HG02970 (cell line): ENCODE measurements around the gene CHURC1.

ENCODE experiments used
- ATAC-seq: cut with Tn5 transposase; IDR thresholded peaks from one replicate; pipeline ENCODE4 v1.9.1; 2021; ENCODE audit warnings: mild to moderate bottlenecking, moderate library complexity, moderate number of reproducible peaks; ENCODE audit not compliant: unreplicated experiment, low FRiP score

The CHURC1 gene

DNA sequence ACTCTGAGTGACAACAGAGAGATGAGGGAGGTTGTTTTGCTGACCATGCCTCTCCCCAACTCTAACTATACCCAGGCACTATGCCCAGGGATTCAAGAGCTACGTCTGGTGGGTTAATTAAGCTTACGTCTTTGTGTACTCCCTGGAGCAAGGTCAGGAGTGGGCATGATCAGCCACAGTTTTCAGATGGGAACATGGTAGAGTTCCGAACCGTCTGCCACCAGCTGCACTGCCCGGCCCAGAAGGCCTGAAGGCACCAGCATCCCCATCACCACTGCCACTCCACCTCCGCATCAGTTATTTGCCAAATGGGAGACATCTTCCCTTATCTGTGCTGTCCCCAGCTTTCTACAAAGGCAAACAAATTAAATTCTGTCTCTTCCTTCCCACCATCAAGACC is 39.4 kb downstream of the CHURC1 start:
- no peak for ATAC-seq

DNA sequence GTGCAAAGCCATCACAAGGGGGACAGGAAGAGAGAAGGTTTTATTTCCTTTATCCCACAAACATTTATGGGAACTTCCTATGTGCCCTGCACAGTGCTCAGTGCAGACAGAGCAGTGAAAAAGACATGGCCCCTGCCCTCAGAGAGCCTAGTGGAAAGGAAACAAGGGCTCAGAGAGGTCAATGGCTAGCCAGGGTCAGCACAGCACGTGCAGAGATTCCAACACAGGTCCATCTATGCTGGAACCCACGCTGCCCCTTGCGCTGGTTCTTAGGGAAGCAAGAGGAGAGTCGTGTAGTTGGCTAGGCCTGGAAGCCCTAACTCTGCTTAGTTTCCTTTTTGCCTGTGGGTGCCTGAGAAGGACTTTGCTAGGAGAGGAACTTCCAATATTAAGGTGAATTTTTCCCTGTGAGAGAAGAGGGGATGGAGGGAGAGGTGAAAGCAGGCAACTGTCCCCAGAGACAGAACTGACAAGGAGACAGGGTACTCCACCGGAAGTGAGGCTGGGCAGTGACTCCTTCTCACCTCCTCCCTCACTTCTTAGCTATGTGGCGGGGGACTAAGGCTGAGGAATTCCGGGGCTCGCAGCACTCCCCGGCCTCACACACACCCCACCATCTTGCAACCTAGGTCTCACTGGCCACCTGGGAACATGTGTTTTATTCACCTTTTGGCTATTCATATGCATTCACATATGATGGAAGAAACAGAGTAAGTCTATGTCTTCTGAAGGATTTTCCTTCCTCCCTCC is 40.4 kb downstream of the CHURC1 start:
- ATAC-seq: no peak

DNA sequence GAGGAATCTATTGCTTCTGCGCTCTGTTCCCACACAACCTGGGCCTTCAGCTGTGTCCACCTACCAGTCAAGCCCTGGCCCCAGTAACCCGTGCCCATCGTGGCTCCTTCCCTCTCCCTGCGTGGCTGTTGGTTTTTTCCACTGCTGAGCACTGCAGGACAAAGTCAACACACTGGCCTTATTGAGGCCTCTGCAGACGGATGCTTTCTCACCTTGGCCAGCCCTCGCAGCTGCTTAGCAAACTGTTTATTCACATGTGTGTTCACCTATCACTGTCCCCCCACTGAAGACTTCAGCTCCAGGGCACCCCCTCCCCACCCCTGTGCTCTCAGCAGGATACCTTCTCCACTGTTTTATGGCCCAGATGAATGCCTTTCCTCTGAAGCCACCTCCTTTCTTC is 41.0 kb downstream of the CHURC1 start:
- ATAC-seq: no peak

DNA sequence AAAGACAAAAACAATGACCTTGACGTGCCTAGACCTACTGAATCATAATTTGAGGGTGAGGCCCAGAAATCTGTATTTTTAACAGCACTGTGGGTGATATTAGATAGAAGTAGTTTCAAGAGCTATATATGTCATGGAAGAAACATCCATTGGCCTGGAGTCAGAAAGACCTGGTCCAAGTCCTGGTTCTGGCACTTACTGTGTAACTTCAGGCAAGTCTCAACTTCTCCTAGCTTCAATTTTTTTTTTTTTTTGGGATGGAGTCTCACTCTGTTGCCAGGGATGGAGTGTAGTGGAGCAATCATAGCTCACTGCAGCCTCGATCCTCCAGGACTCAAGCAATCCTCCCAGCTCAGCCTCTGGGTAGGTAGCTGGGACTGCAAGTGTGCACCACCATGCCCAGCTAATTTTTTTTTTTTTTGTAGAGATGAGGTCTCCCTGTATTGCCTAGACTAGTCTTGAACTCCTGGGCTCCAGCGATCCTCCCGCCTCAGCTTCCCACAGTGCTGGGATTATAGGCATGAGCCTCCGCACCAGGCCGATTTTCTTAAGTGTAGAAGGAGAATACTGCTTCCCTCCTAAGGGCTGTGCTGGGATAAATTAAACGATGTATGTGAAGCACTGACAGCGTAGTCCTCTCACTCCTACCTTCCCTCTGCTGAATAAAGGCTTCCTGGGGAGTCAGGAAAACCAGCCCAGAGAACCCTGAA is 42.6 kb downstream of the CHURC1 start:
- no peak for ATAC-seq

DNA sequence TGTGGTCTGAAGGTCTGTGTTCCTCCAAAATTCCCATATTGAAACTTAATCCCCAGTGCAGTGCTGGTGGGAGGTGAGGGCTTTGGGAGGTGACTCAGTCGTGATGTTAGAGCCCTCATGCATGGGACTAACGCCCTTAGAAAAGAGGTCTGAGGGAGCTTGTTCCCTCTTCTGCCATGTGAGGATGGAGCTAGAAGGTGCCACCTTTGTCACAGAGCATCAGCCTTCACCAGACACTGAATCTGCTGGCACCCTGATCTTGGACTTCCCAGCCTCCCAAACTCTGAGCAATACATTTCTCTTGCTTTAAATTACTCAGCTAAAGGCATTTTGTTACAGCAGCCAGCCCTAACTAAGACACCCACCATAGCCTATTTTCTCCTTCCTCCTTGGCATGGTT is 43.9 kb downstream of the CHURC1 start:
- ATAC-seq: no peak

DNA sequence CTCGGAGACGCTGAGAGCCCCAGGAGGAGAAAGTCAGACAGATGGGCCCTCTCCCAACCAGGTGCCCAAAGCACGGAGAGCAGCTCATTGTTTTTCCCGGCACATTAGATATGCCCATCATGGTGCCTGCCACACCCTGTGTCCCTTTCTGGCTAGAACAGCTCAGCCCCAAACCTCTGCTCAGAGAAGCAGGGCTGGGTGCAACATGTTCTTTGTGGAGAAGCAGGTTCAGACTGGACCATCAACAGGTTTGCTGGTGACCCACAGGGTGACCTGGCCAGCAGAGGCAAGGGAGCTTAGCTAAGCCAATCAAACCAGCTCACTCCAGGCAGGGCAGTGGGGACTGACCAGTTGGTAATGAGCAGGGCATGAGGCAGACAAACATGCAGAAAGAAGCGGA is 44.5 kb downstream of the CHURC1 start:
- no peak for ATAC-seq

DNA sequence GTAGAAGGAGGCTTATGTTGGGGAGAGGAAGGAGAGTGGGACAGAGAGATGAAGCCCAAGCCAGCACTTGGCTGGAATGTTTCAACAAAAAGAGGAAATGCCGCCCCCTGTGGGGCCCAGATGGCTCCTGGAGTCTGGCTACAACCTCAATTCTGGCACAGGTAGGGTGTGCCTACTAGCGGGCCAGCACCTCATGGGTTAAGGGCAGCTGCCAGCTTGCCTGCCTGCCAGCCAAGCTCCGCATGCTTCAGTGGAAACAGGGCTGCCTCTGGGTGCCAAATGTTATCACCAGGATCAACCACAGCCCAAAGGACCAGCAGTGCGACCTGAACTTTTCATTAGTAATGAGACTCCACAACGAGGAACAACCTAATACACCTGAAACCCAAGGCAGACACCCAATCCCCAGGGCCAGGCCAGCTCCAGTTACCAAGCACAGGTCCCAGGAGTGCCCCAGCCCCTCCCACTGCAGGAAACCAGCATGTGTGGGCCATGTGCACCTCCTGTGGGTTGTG is 46.6 kb downstream of the CHURC1 start:
- ATAC-seq: no peak

DNA sequence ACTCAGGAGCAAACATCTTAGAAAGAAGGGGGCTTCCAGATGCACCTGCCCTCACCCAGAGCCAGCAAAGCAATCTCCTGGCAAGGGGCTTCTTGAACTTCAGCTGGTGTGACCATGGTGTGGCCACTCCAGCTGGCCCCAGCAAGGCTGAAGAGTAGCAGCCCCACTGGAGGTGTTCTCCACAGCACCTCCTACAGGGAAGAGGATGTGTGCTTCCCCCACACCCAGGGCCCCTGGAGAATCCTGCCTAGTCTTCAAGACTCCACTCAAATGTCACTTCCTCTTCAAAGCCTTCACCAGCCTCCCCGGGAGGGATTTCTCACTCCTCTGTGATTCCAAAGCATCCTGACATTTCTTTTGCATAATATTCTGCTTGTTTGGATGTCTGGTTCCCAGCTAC is 49.4 kb downstream of the CHURC1 start:
- ATAC-seq: no peak

DNA sequence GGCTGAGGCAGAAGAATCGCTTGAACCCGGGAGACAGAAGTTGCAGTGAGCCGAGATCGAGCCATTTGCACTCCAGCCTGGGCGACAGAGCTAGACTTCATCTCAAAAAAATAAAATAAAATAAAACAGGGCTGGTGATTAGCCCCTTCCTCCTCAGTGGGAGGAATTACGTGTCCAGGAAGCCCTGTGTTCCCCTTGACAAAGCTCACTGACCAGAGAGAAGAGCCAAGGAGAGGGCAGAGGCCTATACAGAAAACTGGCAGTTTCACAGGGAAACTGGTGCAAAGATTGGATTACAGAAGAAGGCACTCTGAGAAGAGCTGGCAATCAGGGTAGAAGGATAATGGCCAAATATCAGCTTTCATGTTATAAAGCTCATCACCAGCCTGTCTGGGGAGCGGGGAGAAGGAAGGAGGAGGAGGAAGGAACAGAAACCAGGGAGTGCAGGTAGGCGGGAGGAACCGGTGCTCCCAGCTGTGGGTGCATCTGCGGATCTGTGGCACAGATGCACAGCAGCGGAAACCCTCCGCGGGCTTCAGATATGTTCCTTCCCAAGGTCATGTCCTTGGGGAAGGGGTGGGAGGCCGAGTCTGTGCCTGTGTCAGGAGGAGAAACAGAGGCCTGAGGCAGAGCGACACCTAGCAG is 51.2 kb downstream of the CHURC1 start:
- no peak for ATAC-seq

DNA sequence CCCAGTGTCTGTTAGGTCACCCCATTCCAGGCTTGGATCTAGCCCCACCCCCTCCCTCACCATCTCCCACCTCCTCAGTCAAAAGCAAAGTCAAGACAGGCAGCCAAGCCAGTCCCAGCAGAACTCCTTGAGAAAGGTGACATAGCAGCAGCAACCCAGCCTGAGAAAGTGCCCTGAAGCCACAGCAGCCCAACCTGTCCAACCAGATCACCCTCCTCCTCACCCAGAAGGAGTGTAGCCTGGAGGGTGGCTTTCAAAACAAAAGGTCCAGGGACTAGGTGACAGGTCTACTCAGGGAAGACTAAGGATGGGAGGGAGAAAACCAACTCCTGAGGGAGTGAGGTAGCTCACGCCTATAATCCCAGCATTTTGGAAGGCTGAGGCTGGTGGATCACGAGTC is 52.7 kb downstream of the CHURC1 start:
- no peak for ATAC-seq

DNA sequence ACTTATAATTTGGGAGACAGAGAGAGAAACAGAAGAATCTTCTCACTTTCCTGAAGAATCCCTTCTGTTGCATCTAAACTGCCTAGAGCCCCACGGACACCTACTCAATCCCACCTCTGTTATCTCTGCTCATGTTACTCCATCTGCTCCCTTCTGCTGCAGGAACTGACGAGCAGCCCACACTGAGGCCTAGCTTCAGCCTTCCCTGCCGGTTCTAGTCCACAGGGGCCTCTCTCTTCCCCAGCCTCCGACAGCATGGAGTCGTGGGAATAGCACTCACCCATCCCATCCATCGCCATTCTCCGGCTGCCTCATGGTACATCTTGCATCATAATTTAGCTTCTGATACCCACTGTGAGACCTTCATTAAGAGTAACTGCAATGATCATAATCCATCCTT is 53.9 kb downstream of the CHURC1 start:
- no peak for ATAC-seq

DNA sequence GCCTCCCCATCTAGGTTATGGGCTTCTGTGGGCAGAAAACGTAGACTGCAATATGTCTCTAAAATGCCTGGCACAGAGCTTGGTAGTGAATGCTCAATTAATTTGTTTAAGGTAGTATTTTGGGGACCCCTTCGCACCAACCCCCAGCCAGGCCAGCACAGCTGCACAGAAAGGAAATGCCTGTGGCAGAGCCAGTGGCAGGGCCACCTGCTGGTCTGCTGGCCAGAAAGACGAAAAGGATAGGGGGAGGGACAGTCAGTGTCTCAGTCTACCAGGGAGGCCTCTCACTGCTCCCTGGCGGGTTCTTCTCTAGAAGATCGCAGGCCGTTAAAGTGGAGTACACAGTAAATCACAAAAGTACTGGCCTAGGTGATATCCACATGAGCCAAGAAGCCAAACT is 54.4 kb downstream of the CHURC1 start:
- ATAC-seq: no peak

DNA sequence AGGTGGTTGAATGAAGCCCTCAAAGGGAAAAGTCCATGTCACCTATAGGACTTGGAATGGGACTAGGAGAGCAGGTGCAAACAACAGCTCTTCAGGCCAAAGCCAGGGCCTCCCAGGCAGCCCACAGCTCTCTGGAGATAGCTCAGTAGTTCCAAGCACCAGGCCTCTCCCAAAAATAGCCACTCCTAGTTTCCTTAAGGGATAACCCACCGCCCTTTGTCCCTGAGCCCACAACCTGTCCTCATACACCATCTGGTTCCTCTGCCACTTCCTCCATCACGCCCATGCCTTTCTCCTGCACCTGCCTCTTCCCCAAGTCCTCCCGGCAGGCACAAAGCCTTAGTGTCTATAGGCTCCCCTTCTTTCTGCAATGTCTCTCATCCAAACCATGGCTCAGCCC is 55.8 kb downstream of the CHURC1 start:
- no peak for ATAC-seq

DNA sequence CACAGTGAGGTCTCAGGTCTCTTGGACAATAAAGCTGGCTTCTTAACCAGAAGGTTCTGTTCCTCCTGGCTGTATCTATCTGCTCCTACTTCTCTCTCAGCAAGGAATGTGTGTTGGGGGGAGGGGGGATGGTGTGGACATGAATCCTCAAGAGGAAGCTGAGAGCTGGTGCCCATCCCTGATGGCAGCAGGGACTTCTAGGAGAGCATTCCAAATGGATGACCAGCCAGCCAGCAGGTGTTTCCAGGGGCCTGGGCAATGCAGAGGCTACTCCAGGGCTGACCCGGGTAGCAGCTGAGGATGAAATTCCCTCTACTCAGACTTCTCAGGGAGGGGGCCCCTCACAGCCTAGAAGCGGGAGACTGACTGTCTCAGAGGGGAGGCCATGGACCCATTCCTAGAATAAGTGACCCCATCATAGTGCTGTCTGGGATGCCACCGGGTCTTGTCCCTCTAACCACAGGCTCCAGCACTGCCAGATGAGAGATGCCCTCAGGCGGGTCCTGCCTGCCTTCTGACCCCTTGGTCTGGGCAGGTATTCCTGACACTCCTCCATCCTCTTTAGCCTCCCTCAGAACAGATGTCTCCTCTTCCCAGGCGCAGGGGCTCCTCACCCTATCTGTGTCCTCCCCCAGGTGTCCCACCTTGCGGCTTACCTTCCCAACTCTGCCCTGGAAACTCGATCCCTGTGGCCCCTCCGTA is 56.7 kb downstream of the CHURC1 start:
- ATAC-seq: no peak

DNA sequence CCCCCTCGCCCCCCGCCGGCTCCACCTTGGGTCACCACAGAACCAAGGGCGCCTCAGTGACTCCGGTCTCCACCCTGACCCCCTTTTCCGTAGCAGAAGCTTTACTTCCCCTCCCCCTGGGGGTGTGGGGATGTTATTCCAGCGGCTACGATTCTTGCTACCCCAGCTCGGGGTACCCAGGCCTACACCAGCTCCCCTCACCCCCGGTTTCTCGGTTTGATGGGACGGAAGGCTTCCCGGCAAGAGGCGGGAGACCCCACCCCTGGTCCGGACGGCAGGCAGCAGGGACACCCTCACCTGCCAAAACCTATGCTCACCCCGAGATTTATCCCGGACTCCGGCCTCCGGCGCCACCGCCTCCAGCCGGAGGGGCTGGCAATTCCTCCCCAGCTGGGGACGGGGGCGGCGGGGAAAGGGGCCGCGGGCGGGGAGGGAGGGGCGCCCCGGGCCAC is 57.3 kb downstream of the CHURC1 start:
- no peak for ATAC-seq

DNA sequence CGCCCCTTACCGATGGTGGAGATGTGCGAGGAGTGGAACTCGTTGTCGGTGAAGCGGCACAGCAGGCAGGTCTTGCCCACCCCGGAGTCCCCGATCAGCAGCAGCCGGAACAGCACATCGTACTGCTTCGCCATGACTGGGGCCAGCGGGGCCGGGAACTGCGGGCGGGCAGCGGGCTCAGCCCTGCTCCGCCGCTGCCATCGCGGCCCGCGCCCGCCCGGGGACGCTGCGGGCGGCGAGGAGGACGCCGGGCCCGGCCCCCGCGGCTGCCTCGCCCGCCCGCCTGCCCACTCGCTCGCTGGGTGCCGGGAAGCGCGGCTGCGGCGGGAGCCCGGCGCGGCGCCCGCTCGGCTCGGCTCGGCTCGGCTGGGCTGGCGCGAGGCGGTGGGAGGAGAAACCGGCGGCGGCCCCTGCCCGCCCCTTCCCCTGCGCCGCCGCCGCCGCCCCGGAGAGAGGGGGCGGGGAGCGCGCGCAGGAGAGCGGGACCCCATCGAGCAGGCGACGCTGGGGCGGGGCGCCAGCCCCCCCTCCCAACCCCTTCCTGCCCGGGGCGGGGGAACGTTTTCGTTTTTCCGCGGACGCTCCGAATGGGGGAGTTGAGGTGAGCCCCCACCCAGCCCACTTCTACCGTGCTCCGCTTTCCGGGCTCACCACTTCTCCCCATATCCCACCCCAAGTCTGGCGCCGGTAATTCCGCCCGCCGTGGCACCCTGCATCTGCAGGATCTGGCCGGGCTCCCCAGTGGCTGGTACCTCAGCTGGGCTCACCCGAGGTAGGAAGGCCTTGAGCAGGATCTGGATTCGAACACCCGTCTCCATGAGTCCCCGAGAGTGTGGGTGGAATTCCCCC is 57.9 kb downstream of the CHURC1 start, which contains the start of gene RAB15:
RAB15 (minus strand) TSS at position 394 of the 849 bp plus-strand sequence; CDS start at position 134, 260 bp downstream.
- ATAC-seq: no peak

DNA sequence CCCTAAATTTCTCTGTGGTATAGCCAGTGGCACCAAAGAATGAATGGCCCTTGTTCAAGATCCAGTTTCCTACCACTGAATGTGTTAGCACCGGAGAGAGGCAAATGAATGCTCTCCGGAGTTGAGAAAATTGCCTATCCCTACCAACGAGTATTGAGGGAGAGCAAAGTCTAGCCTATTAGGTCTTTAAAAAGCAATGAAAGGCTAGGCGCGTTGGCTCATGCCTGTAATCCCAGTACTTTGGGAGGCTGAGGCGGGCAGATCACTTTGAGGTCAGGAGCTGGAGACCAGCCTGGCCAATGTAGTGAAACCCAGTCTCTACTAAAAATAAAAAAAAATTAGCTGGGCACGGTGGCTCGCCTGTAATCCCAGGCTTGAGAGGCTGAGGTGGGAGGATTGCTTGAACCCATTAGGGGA is 58.8 kb downstream of the CHURC1 start:
- ATAC-seq: no peak

DNA sequence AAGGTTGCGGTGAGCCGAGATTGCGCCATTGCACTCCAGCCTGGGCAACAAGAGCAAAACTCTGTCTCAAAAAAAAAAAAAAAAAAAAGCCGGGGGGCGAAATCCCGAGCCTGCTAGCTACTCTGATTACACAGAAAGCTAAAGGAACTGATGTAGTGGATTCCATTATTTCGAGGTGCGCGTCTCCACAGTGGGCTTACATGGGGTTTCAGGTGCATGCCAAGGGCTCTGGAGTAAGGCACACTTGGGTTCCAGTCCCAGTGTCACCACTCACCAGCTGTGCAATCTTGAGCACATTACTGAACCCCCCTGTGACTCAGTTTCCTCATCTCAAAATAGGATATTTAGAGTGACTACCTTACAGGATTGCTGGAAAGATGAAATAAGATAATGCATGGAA is 59.6 kb downstream of the CHURC1 start:
- ATAC-seq: no peak

DNA sequence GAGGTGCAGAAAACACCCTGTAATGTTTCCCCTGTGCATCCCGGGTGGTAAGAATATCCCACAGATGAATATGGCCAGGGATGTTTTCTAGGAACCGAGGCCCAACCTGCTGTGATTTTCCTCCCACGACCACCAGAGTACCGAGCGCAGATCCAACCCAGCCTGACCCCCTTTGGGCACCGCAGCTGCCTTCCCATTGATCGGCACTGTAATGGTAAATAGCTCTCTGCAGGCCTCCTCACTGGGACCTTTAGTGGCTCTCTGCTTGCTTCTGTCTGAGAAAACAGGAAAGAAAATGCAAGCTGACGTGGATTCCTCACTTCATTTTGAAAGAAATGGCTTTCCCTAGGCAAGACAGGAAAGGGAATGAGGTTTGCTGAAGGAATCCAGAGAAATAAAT is 60.3 kb downstream of the CHURC1 start:
- no peak for ATAC-seq
